LNCaP clone FGC (cell line): Measurements from ENCODE around the gene ARMH3.

Experiments
- DNase-seq: peaks from one replicate; pipeline ENCODE4 v3.0.0-alpha.2; 2011; ENCODE audit warnings: low read depth
- H3K4me3 ChIP-seq: 2 replicates; pipeline ENCODE4 v1.5.1; 2011; ENCODE audit warnings: mild to moderate bottlenecking, low read depth, low read length, control low read depth
- CTCF ChIP-seq: IDR thresholded peaks from 2 replicates; pipeline ENCODE4 v1.5.1; 2012; ENCODE audit warnings: mild to moderate bottlenecking; ENCODE audit not compliant: control insufficient read depth, insufficient read depth; ENCODE audit errors: extremely low read depth

ARMH3 gene

DNA sequence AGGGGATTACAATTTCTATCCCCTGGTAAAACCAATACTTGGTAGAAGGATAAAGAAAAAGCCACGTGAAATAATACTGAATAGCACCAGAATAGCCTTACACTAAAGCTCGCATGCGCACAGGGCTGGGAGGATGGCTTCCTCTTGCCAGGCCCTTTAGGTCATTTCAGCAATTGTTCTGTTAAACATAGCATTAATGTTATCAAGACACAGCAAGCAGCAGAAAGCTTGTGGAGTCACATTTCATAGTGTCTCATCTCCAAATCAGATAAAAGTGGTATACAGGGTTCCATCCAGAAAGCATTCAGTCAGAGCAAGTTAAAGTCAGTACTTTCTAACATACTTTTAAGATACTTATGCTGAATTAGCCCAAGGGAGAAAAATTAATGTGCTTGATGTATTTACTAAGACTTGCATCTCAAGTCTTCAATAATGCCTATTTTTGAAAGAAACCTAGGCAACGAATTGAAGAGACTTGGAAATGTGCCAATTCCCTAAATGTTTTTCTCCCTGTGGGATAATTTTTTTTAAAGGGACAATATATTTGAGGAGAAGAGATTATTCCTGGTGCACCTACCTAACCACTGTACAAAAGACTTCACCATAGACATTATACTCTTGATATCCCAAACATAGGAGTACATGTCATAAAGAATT is 258.4 kb downstream of the ARMH3 start:
- no peak for TF ChIP-seq CTCF
- no peak overlapping the region for H3K4me3 ChIP-seq
- no peak for DNase-seq
